Endothelial cell of umbilical vein (primary cell): ENCODE data around the gene STX1A.

ENCODE experiments used
- EZH2 ChIP-seq: IDR thresholded peaks from 2 replicates; pipeline ENCODE4 v1.6.1; 2012; ENCODE audit warnings: borderline replicate concordance, low read depth, mild to moderate bottlenecking, moderate library complexity, low read length, inconsistent platforms; ENCODE audit not compliant: severe bottlenecking
- JUN ChIP-seq: IDR thresholded peaks from 2 replicates; pipeline ENCODE4 v1.6.1; 2011; ENCODE audit warnings: borderline replicate concordance, low read depth; ENCODE audit not compliant: insufficient read length, insufficient read depth
- MYC ChIP-seq: IDR thresholded peaks from one replicate; pipeline ENCODE4 v1.6.1; 2011; ENCODE audit warnings: mild to moderate bottlenecking, low read depth, low read length
- POLR2A ChIP-seq: IDR thresholded peaks from 2 replicates; pipeline ENCODE4 v1.6.1; 2012; ENCODE audit warnings: low read depth, mild to moderate bottlenecking, control low read depth, low read length
- POLR2AphosphoS5 ChIP-seq: IDR thresholded peaks from 2 replicates; pipeline ENCODE4 v1.6.1; 2012; ENCODE audit warnings: low read depth, mild to moderate bottlenecking, control low read depth, low read length, moderate library complexity; ENCODE audit not compliant: insufficient read depth
- TF ChIP-seq, protein P1 (sequence below), 2 donors: IDR thresholded peaks; 1 replicate in 1 of 2; 2 replicates in 1 of 2; pipeline ENCODE4 v1.5.1; 2011; ENCODE audit warnings: low read length in 2 of 2, mild to moderate bottlenecking in 2 of 2, moderate library complexity in 2 of 2, control low read depth in 1 of 2, inconsistent platforms in 1 of 2, low read depth in 1 of 2; ENCODE audit not compliant: insufficient read depth in 1 of 2; ENCODE audit errors: extremely low read depth in 1 of 2

DNA sequence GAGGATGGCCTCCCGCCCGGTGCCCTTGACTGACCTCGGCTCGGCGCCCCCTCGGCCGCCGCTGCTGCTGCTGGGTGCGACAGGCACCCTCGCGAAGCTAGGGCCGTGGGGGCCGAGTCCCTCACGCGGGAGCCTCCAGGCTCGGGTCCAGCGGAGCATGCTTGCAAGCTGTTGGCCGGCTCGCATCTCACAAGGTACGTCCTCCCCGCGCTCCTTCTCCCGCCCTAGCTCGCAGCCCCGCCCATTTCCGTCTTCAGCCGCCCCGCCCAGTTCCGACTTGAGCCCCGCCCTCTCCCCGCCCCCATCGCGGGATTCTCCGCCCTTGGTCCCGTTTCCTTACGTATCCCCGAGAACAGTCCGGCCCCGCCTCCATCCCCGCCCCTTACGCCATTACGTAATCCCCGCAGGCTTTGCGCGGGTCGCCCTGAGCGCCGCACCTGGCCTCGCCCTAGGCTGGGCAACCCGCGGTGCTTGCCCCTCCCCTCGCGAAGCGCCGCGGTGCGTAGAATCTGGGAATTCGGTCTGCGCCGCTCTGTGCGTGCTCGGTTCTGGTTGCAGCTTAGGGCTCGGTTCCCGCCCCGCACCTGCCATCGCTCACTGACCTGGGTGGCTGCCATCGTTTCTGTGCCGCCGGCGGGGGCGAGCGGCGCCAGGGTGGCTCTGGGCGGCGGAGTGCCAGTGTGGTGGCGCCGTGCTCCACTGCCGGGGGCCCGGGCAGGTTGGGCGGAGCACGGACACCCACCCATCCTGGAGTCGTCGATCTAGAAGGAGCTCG lies 19.3 kb upstream of the STX1A start, which contains the start of gene ABHD11:
- TF ChIP-seq, protein P1, sequence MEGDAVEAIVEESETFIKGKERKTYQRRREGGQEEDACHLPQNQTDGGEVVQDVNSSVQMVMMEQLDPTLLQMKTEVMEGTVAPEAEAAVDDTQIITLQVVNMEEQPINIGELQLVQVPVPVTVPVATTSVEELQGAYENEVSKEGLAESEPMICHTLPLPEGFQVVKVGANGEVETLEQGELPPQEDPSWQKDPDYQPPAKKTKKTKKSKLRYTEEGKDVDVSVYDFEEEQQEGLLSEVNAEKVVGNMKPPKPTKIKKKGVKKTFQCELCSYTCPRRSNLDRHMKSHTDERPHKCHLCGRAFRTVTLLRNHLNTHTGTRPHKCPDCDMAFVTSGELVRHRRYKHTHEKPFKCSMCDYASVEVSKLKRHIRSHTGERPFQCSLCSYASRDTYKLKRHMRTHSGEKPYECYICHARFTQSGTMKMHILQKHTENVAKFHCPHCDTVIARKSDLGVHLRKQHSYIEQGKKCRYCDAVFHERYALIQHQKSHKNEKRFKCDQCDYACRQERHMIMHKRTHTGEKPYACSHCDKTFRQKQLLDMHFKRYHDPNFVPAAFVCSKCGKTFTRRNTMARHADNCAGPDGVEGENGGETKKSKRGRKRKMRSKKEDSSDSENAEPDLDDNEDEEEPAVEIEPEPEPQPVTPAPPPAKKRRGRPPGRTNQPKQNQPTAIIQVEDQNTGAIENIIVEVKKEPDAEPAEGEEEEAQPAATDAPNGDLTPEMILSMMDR (IDR thresholded peaks at IDR 0.05; ENCODE audit: extremely low read depth in 1 of 2, insufficient read depth in 1 of 2, low read depth in 1 of 2, low read length in 2 of 2): no peak
- TF ChIP-seq MYC (no peak), EZH2 (no peak), POLR2AphosphoS5 (peak; percentile 38), JUN (no peak), POLR2A (peak; percentile 89)
